ENCODE data around the gene TPRG1.

Gene TPRG1

GRCh38 chr3:189286188-189286587 lies 114.4 kb downstream of the TPRG1 start:
- DNase-seq, result no peak

DNA sequence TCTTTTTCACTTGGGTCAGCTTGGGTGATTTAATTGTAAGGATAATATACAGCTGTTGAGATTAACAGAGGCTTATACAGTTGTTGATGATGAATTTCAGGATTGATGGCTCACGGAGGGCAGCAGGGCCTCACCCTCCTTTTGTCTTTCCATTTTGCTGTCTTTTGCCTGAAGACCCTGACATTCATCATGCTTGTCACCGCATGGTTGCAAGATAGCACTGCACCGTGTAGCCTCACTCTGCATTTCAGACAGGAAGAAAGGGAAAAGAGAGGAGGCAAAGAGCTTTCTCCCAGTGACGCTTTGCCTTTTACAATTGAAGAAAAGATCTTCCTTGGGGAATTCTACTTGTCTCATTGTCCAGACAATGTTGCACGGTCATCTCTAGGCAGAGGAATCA lies 115.1 kb downstream of the TPRG1 start:
- no peak for DNase-seq

DNA sequence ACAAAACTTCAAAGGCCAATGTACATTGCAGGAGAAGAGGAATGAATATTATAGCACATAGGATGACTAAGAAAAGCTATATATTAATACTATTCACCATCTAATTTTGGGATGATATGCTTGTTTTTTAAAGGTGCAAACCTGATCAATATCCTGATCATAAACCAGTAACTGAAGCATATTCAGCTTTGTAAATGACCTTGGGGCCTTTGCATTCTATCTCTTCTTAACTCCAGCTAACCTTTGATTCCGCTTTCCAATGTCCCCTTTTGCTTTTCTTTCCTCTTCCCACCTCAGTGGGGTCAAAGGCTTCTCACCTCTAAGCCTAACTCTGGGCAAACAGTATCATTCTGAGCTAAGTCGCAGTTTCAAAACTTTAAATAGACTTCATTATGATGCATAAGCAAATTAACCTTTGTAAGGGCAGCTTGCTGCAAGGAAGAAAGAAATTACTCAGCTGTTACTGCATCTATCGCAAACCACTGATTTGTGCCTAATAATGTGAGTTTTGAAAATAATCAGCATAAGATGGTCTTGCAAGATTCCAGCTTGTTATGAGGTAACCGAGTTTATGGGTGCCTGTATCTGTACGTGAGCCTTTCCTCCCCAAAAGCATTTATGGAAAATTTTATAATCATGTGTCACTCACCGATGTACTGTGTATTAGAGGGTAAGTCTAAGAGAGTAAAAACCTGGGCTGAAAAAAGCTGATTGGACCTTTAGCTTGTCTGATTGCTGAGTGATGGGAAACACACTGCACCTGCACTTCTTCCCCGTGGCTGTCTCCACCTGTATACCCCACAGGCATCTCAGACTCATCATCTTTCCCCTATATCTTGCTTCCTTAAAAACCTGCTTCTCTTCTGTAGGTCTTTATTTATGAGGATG lies 116.8 kb downstream of the TPRG1 start:
- DNase-seq, result no peak

DNA sequence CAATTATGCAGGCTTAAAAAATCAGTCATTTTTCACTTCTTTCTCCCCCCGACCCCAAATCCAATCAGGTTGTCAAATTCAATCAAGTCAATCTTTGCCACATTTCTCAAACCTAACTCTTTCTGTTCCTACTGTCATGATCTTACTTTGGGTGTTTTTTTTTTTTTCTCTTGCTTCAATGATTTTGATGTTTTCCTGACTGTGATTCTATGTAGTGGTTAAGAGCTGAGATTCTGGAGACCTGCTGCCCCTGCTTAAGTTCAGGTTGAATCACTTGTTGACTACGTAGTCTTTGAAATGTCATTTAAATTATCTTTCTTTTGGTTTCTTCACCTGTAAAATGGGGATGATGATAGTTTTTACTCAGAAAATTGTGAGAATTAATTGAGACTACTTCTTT lies 117.5 kb downstream of the TPRG1 start:
- no peak for DNase-seq

DNA sequence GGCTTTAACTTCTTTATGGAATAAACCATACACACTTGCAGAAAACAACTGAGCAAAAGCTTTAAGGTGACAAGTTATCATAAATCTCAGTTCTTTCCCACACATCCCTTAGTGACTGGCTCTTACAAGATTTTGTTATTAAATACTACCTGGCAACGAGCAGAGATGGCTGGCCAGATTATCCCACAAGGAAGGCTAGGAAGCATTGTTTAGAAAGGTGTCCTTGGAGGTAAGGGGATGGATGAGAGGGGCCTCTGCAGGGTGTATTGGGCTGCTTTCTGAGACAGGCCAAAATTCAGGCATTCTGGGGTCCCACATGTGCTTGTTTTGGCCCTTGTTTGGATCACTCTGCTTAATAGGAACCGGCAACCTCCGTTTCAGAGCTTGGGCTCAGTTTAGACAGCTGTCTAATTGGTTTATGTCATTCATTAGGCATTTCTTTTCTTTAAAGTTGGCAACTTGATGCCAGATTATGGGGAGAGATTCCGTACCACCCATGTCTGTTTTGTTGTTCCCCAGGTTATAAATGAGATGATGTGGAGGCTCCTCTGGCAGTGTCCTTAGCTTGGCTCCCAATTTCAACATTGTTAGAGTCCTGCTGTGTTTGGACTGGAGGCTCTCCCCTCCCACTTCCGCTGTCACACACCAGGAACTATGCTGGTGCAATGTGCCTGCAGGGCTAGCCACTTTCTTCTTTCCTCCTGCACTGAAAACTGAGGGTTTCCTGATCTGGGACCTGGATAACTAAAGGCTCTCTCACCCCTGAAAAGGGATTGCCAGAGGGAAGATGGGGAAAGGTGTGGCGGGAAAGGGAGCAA lies 121.1 kb downstream of the TPRG1 start:
- no peak for DNase-seq

DNA sequence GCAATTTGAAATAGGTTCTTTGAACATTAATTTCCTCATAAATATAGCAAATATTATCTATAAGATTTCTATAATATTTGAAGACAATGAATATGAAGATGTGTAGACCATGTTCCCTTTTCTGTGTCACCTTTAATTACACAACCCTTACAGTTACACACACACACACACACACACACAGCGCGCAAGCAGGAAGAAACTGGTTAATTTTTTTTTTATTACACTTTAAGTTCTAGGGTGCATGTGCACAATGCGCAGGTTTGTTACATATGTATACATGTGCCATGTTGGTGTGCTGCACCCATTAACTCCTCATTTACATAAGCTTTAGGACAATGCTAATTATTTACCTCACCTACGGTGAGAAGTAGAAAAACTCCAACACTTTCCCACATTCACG lies 122.9 kb downstream of the TPRG1 start:
- DNase-seq, result no peak

DNA sequence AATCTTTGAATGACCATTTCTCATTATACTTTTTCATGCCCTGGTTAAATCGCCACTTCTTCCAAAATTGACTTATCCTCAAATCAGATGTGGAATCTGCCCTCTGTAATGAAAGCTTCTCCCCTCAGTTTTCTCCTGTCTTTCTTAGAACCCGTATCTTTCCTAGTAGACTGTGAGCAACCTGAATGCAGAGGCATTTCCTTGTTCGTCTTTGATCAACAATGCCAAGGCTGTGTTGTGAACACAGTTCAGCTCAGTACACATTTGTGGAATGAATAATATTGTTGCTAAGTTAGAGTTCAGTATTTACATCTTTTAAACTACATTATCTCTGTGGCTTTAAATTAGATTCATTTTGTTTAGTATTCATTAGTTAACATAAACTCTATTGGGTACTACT lies 123.3 kb downstream of the TPRG1 start:
- no peak for DNase-seq

- DNase-seq, result no peak
Measured at GRCh38 chr3:189297932-189298331, 126.2 kb downstream of the TPRG1 start.

DNA sequence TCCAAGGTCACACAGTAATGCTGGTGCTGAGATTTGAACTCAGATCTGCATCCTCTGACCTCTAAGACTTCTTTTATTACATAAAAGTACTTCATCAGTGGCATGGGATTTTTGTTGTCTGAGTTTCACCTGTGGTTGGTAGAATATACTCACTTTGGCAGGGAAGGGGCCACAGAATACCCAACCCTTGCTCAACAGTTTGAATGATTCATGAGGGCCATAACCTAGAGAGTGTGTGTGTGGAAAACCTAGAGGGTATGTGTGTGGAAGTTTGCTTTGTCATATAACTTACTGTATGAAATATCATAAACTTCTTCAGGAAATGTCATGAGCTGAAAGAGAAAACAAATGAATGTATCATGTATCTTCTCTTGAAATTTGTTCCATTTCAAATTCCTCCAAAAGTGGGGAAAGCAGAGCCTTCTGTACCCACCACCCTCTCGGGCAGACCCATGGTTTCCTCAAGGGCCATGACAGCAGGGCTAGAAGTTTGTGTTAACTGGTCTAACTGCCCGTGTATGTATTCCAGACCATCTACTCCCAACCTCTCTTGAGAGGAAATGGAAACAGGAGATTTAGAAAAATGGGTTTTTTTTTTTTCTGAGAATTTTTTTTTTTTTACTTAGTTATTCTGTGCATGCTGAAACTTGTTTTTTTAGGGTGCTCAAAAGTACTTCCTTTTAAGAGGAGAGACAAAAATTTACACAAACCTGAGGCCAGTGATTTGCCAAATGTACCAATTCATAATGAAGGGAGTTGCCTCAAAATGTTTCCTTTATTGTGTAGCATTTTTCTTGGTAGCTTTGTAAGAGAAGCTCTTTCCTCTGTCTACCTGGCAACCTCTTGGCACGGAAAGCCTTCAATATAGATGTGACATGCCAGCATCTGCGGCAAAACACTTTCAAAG lies 127.0 kb downstream of the TPRG1 start:
- DNase-seq, result no peak

DNA sequence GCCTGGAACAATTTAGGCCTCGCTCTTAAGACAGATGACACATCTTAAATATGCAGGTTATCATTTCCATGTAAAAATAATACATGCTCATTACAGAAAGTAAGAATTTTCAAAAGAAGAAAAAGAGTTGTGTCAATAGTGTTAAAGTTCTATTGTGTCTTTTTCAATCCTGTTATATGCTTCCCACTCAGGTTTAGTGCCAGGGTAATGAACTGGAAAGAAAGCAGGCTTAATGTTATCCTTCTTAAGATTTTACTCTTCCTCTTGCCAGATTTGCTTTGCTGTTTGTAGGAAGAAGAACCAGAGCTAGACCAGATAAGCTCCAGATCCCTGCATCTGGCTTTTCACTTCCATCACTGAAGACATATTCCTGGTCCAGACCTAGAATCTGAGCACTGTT lies 128.6 kb downstream of the TPRG1 start:
- DNase-seq, result no peak

DNA sequence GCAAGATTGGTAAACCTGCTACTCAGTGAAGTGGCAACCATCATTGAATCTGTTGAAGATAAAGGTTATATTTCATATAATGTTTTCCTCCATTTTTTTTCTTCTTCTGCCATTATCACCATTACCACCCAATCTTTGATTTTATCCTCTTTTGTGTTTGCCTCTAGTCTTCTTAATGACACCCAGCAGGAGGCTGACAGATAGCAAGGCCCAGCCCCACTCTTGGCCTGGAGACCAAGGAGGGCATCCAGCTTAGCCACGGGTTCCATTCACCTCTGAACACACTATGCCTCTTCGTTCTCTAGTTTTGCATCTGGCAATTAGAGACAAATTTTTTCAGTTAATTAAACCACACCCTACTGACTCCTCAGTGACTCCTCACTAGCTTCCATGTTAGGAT lies 129.7 kb downstream of the TPRG1 start:
- DNase-seq, result no peak

GRCh38 chr3:189303584-189303983 lies 131.8 kb downstream of the TPRG1 start:
- DNase-seq, result no peak

DNA sequence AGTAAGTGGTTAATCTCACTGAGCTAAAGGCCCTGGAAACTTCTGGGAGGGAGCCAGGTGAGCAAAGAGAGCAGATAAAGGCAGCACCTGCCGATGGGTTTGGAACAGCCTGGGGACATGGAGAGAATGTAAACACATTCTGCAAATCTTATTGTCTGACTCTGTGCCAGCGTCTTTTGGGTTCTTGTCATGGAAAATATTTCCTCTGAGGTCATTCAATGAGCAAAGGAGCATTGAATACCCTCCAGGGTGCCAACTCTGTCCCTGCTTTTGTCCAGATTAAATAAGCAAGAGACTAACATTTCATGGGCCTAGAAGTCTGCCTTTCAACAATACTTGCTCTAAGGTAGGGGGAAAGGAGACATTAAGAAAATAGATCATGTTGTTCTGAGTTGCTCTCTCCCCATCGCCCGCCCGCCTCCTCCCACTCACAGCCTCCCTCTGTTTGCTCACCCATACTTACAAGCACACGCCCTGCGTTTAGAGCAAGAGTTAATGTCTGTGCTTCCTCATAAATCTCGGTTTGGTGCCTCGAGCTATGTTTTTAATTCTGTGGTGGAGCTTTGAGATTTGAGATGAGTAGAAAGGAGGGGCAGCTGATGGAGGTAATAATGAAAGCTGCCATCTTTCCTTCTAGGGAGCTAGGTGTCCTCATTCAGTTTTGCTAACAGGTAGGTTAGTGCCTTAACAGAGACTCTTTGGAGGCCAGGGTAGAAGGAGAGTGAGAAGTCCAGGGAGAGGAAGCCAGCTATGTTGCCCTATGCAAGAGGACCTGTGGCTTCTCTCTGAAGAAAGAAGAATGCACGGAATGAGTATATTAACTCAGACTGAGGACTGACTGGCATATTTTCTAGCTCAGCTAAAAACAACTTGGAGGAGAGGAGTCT lies 132.9 kb downstream of the TPRG1 start:
- DNase-seq, result no peak

DNA sequence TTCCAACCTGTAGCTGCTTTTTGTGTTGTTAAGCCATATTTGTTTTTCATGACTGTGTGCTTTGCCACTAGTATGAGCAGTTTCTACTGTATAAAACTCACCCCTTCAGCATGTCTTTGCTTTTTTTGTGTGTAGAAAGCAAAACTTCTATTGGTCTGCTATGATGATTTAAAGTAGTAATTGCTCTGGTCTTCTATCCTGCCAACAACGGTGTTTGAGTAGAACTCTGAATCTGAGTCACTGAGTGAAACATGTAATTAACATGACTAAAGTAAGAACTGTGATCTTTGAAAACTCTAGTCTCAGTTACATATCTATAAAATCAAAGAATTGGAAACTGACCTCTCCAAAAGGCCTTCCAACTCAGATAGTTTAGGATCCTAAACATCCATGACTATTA lies 133.6 kb downstream of the TPRG1 start:
- DNase-seq, result no peak

GRCh38 chr3:189307963-189308362 lies 136.2 kb downstream of the TPRG1 start:
- DNase-seq, result no peak

GRCh38 chr3:189308608-189309007 lies 136.8 kb downstream of the TPRG1 start:
- DNase-seq, result no peak

GRCh38 chr3:189309400-189309975 lies 137.7 kb downstream of the TPRG1 start:
- no peak for DNase-seq

GRCh38 chr3:189311521-189311920 lies 139.8 kb downstream of the TPRG1 start:
- no peak for DNase-seq

DNA sequence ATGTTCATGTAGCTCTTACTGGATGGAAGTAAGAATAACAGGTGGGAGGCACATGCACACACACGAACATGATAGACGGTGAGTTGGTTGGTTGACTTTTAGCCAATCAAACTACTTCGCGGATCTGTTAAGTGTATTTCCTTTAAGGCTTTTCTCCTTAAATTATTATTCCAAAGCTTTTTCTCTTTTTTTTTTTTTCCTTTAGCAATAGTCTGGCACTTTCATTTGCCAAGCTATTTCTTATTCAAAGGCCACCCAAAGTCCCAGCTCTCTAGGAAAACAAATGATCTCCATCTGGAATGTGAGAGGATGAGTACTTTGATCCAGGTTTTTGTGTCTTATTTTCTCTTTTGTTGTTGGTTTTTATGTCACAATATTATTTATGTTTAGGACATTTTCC lies 141.1 kb downstream of the TPRG1 start:
- no peak for DNase-seq

DNA sequence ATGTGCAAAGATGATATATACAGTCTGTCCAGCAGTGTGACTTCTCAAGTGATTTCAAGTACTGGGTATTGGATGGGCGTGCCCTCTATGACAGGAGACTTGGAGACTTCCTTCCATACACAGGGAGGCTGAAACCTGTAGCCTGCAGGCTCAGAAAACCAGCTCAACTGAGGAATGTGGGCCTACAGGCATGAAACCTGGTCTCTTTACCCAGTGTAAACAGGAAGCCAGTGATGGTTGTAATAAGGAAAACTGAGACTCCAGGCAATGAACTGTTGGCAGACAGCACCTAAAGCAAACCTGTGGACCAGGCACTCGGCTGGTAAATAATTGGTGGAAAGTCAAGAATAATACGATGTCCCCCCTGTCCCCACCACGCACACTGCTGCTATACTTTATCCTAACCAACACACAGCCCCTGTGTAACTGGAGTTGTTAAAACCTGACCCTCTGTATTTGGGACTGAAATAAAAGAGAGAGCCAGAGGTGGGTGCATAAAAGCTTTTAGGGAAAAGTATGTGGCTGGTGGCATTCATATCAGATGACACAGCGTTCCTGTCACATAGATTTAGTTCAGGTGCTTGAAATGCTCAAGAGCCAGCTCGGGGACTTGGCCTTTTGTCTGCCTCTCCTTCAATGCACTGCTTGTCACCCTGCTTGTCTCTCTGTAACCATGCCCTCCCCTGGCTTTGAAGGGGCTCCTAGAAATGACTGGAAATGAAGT lies 144.7 kb downstream of the TPRG1 start:
- DNase-seq, result no peak

- DNase-seq, result no peak
Measured at GRCh38 chr3:189317911-189318310, 146.1 kb downstream of the TPRG1 start.

Data from SIG-M5 (cell line).